HepG2 (cell line): ENCODE measurements around the gene PCCB. TPM values are rescaled to one million over a fixed set of nuclear protein-coding genes. Genes with fewer than 3 reads are reported as not detected.
A peak's percentile ranks its signal among the peaks of the same experiment; 100 is the strongest.

Experiments used
- ARNTL ChIP-seq: sonication (generic); formaldehyde crosslinking; IDR thresholded peaks from 2 replicates; pipeline ENCODE4 v1.4.0; 2020; ENCODE audit warnings: mild to moderate bottlenecking, missing genetic modification reagents
- KDM5A ChIP-seq: fragments of 200-600 bp; sonication (generic); IDR thresholded peaks from 2 replicates; pipeline ENCODE4 v1.7.0; 2018; ENCODE audit warnings: antibody characterized with exemption, mild to moderate bottlenecking, low read length, borderline replicate concordance
- MLLT10 ChIP-seq: sonication (generic); formaldehyde crosslinking; IDR thresholded peaks from 2 replicates; pipeline ENCODE4 v1.4.0; 2020; ENCODE audit warnings: missing genetic modification reagents
- NFKB2 ChIP-seq: sonication (generic); formaldehyde crosslinking; IDR thresholded peaks from 2 replicates; pipeline ENCODE4 v1.4.0; 2020; ENCODE audit warnings: missing genetic modification reagents, borderline replicate concordance
- SRSF1 ChIP-seq: fragments of 200-400 bp; formaldehyde crosslinking; optimal IDR thresholded peaks from 2 replicates; pipeline ENCODE3; 2017; ENCODE audit warnings: mild to moderate bottlenecking, low read depth, low read length, moderate library complexity
- TRAFD1 ChIP-seq: sonication (generic); formaldehyde crosslinking; IDR thresholded peaks from 2 replicates; pipeline ENCODE4 v1.5.1; 2020; ENCODE audit warnings: missing genetic modification reagents, mild to moderate bottlenecking, borderline replicate concordance
- ZBTB14 ChIP-seq: sonication (generic); formaldehyde crosslinking; IDR thresholded peaks from 2 replicates; pipeline ENCODE4 v1.4.0; 2020; ENCODE audit warnings: missing genetic modification reagents
- ZNF251 ChIP-seq: sonication (generic); formaldehyde crosslinking; IDR thresholded peaks from 2 replicates; pipeline ENCODE4 v1.9.0; 2021; ENCODE audit warnings: mild to moderate bottlenecking, missing genetic modification reagents
- ZNF446 ChIP-seq: sonication (generic); formaldehyde crosslinking; IDR thresholded peaks from 2 replicates; pipeline ENCODE4 v1.5.0; 2020; ENCODE audit warnings: mild to moderate bottlenecking, missing genetic modification reagents
- ZNF556 ChIP-seq: sonication (generic); formaldehyde crosslinking; IDR thresholded peaks from 2 replicates; pipeline ENCODE4 v1.4.0; 2020; ENCODE audit warnings: mild to moderate bottlenecking, missing genetic modification reagents, borderline replicate concordance
- ZUFSP ChIP-seq: sonication (generic); formaldehyde crosslinking; IDR thresholded peaks from 2 replicates; pipeline ENCODE4 v1.9.0; 2021; ENCODE audit warnings: missing genetic modification reagents, mild to moderate bottlenecking, borderline replicate concordance
- polyA plus RNA-seq, 8 experiments: library from polyadenylated mRNA; depleted of rRNA in 3 of 8; stranded (reverse) in 7 of 8; unstranded in 1 of 8; fragments of >200 nt; fragmentation: Illumina TruSeq in 4 of 8; extraction: Trizol in 4 of 8; gene quantifications; 2 replicates each; pipeline versions ENCODE4 v1.2.1 to v1.2.3, GENCODE V29; 2011 to 2016; ENCODE audit warnings: low read depth in 4 of 8, missing spikeins in 1 of 8, mixed read lengths in 1 of 8; ENCODE audit not compliant: insufficient read depth in 1 of 8
- total RNA-seq, 5 experiments: library from RNA; depleted of rRNA; stranded (reverse); fragments of >200 nt; fragmentation: Illumina TruSeq; extraction: Trizol; gene quantifications; 2 replicates each; pipeline ENCODE4 v1.2.3, GENCODE V29; 2016; ENCODE audit warnings: low read depth in 1 of 5
- TF ChIP-seq, protein P1 (sequence below): sonication (generic); formaldehyde crosslinking; IDR thresholded peaks from 2 replicates; pipeline ENCODE4 v1.5.1; 2020; ENCODE audit warnings: missing genetic modification reagents, mild to moderate bottlenecking, borderline replicate concordance
- TF ChIP-seq, protein P2 (sequence below), 2 experiments: sonication (generic) in 1 of 2; formaldehyde crosslinking in 1 of 2; IDR thresholded peaks; 2 replicates each; pipeline versions ENCODE4 v1.6.1 to v1.9.0; 2014 to 2022; ENCODE audit warnings: antibody characterized with exemption in 1 of 2, borderline replicate concordance in 1 of 2, inconsistent platforms in 1 of 2, low read depth in 1 of 2, missing genetic modification reagents in 1 of 2

Gene PCCB
- total and polyA plus RNA-seq, 2 of the 13 experiments (the other 11 are each of a cell fraction or from before 2014, with no cell fraction given): 84.1 to 88.7 TPM

DNA sequence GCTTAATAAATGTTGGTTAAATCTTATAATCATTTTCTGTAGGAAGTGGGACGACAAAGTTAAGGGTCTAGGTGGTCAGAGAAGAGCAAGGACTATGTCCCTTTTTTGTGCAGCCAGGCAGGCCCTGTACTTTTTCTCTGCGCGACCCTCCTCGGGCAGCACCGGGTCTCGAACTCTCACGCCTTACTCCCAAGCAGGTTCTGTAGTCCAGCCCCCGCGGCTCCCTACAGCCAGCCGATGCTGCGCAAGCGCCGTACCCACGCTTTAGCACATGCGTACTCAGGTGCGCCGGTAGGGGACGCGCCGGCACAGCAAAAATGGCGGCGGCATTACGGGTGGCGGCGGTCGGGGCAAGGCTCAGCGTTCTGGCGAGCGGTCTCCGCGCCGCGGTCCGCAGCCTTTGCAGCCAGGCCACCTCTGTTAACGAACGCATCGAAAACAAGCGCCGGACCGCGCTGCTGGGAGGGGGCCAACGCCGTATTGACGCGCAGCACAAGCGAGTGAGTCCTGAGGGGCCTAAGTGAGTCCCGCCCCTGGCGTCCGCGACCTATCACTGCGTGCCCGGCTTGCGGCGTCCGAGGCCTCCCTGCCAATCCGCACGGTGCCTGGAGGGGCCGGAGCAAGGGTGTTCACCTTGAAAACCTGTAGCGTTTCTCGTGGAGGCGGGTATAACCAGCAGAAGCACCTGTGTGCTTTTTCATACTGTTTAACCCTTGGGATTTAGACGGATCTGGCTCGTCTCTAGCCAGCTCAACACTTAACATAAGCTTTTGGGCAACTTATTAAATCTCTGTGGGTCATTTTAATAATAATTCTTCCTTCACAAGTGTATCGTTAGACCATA is at the start of gene PCCB (continued):
- TF ChIP-seq, protein P1, sequence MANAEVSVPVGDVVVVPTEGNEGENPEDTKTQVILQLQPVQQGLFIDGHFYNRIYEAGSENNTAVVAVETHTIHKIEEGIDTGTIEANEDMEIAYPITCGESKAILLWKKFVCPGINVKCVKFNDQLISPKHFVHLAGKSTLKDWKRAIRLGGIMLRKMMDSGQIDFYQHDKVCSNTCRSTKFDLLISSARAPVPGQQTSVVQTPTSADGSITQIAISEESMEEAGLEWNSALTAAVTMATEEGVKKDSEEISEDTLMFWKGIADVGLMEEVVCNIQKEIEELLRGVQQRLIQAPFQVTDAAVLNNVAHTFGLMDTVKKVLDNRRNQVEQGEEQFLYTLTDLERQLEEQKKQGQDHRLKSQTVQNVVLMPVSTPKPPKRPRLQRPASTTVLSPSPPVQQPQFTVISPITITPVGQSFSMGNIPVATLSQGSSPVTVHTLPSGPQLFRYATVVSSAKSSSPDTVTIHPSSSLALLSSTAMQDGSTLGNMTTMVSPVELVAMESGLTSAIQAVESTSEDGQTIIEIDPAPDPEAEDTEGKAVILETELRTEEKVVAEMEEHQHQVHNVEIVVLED (CRISPR knock-in tag): peak; percentile 84
- no peak for TF ChIP-seq ARNTL (CRISPR knock-in tag)
- peak; percentile 74; the same call in 1 of the 2 replicates for TF ChIP-seq ZNF446 (CRISPR knock-in tag)
- TF ChIP-seq ZNF251: no peak
- no peak for TF ChIP-seq TRAFD1 (CRISPR knock-in tag)
- peak; percentile 75 for TF ChIP-seq ZNF556 (CRISPR knock-in tag)
- no peak; the same call in 1 of the 2 replicates for TF ChIP-seq ZBTB14
- TF ChIP-seq MLLT10 (CRISPR knock-in tag): no peak
- TF ChIP-seq, protein P2, sequence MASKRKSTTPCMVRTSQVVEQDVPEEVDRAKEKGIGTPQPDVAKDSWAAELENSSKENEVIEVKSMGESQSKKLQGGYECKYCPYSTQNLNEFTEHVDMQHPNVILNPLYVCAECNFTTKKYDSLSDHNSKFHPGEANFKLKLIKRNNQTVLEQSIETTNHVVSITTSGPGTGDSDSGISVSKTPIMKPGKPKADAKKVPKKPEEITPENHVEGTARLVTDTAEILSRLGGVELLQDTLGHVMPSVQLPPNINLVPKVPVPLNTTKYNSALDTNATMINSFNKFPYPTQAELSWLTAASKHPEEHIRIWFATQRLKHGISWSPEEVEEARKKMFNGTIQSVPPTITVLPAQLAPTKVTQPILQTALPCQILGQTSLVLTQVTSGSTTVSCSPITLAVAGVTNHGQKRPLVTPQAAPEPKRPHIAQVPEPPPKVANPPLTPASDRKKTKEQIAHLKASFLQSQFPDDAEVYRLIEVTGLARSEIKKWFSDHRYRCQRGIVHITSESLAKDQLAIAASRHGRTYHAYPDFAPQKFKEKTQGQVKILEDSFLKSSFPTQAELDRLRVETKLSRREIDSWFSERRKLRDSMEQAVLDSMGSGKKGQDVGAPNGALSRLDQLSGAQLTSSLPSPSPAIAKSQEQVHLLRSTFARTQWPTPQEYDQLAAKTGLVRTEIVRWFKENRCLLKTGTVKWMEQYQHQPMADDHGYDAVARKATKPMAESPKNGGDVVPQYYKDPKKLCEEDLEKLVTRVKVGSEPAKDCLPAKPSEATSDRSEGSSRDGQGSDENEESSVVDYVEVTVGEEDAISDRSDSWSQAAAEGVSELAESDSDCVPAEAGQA (IDR thresholded peaks at IDR 0.05; ENCODE audit: low read depth): peak; percentile 94
- TF ChIP-seq, protein P2 (CRISPR knock-in tag; IDR thresholded peaks at IDR 0.05; ENCODE audit: borderline replicate concordance): no peak
- TF ChIP-seq NFKB2 (CRISPR knock-in tag): no peak
- peak; percentile 48 for TF ChIP-seq SRSF1
- no peak for TF ChIP-seq ZUFSP
- TF ChIP-seq KDM5A: peak; percentile 74; the same call in 1 of the 2 replicates
